Psoas muscle (tissue), 8 donors: ENCODE measurements around the gene CADM1. TPM values are rescaled to one million over a fixed set of nuclear protein-coding genes. Genes with fewer than 3 reads are reported as not detected.

Source experiments
- ATAC-seq, 4 donors: fragments of 200-7000 bp; cut with Tn5 transposase; one replicate each; pipeline ENCODE4 v1.9.1; 2020; ENCODE audit warnings: moderate library complexity in 3 of 4, mild to moderate bottlenecking in 2 of 4
- DNase-seq, 2 donors: peaks; one replicate each; pipeline ENCODE4 v3.0.0-alpha.2; 2020
- H3K27ac ChIP-seq: fragments of 200-600 bp; one replicate; pipeline ENCODE4 v1.8.0; 2022
- H3K27me3 ChIP-seq, 3 donors: fragments of 200-600 bp in 1 of 3; one replicate each; pipeline versions ENCODE4 v1.6.1 to v1.8.0; 2013 to 2022; ENCODE audit warnings: low read length in 2 of 3, mild to moderate bottlenecking in 2 of 3, moderate library complexity in 1 of 3; ENCODE audit not compliant: insufficient read depth in 3 of 3
- H3K36me3 ChIP-seq, 2 donors: fragments of 200-600 bp in 1 of 2; one replicate each; pipeline versions ENCODE4 v1.6.1 to v1.8.0; 2013 to 2022; ENCODE audit warnings: low read depth in 1 of 2, mild to moderate bottlenecking in 1 of 2, moderate library complexity in 1 of 2; ENCODE audit not compliant: insufficient read depth in 1 of 2
- H3K4me1 ChIP-seq: fragments of 200-600 bp; one replicate; pipeline ENCODE4 v1.8.0; 2022
- H3K4me3 ChIP-seq: fragments of 200-600 bp; one replicate; pipeline ENCODE4 v1.8.0; 2022; ENCODE audit warnings: mild to moderate bottlenecking
- H3K9me3 ChIP-seq: fragments of 200-600 bp; one replicate; pipeline ENCODE4 v1.8.0; 2022
- CTCF ChIP-seq: fragments of 200-600 bp; IDR thresholded peaks from one replicate; pipeline ENCODE4 v1.8.0; 2022; ENCODE audit warnings: antibody characterized with exemption
- WGBS, 3 donors: extraction: QIAGEN DNeasy Blood & Tissue Kit; methylation state at CpG; one replicate each; pipeline versions ENCODE4 v1.1.6 to v1.1.7; 2013; 5-methylcytosine and 5-hydroxymethylcytosine counted together
- intact Hi-C, 2 donors: fragments of 100-400 bp; cut with DNase I; formaldehyde crosslinking; loops; one replicate each; pipeline versions ENCODE4 v1.11.0 to v1.14.2; 2022
- polyA plus RNA-seq, 3 donors: library from polyadenylated mRNA; stranded (reverse); fragments of 200-250 nt; gene quantifications; one replicate each; pipeline ENCODE4 v1.2.3, GENCODE V29; 2013
- total RNA-seq, 4 donors: library from RNA; stranded (reverse); fragmentation: NEBNext Ultra II Directional in 2 of 4; extraction: Animal tissue kit (Norgen Biotek cat#: 25700) in 2 of 4; gene quantifications; one replicate each; pipeline versions ENCODE4 v1.2.1 to v1.2.4, GENCODE V29; 2021 to 2023
- donor health status: healthy with polysubstance abuse.
- donor health status: DM: no; HTN: no; CAD: no; lungs with moderate emphysema.
- donor health status: Bipolar disorder and iron deficiency.
- donor health status: healthy.
- donor health status: DM: yes; HTN: yes; CAD: no.
- donor health status: DM: no; HTN: no; CAD: no.
- donor health status: DM: no; HTN: no; CAD: no.
- donor health status: DM: yes; HTN: yes; CAD: no.

Gene CADM1
- total and polyA plus RNA-seq, 7 donors = 3.1 to 12.4 (median 9.5) TPM

- Histone ChIP-seq H3K36me3 (no peaks in the 10 kb centered on the region), H3K27ac (no peak overlapping the region), H3K4me1 (peaks cover 8% of the 10 kb centered on the region), H3K9me3 (no peaks in the 10 kb centered on the region), H3K4me3 (no peak overlapping the region), H3K27me3 (no peaks in the 10 kb centered on the region)
- no peak for DNase-seq
- 18 to 41% (median 29%) methylated on average over 4 of the region's 4 CpGs for WGBS, 3 donors
- ATAC-seq = no peak
- TF ChIP-seq CTCF = no peak
- intact Hi-C loops = no loop called here
These were observed 253.1 kb downstream of the CADM1 start for GRCh38 chr11:115251126-115251525.

- no peak overlapping the region for H3K4me3 ChIP-seq
- ATAC-seq (no peak), DNase-seq (no peak)
- H3K9me3 ChIP-seq = no peaks in the 10 kb centered on the region
- intact Hi-C loops = no loop called here
- no peaks in the 10 kb centered on the region for H3K27me3 ChIP-seq
- peaks cover 8% of the 10 kb centered on the region for H3K4me1 ChIP-seq
- no peak overlapping the region for H3K27ac ChIP-seq
- WGBS, 3 donors = 60 to 62% (median 61%) methylated on average over 4 of the region's 4 CpGs
- TF ChIP-seq CTCF = no peak
- no peaks in the 10 kb centered on the region for H3K36me3 ChIP-seq
These were observed 255.1 kb downstream of the CADM1 start for GRCh38 chr11:115249061-115249578.

- H3K4me1 ChIP-seq = peaks cover 8% of the 10 kb centered on the region
- no peak for ATAC-seq
- TF ChIP-seq CTCF = no peak
- no peak for DNase-seq
- intact Hi-C loops = no loop called here
- H3K27me3 ChIP-seq = no peaks in the 10 kb centered on the region
- no peak overlapping the region for H3K4me3 ChIP-seq
- H3K27ac ChIP-seq = no peak overlapping the region
- H3K9me3 ChIP-seq = no peaks in the 10 kb centered on the region
- 77 to 85% (median 82%) methylated on average over 1 of the region's 1 CpG for WGBS, 3 donors
- no peaks in the 10 kb centered on the region for H3K36me3 ChIP-seq
These were observed 256.3 kb downstream of the CADM1 start for GRCh38 chr11:115247953-115248352.

- intact Hi-C loops = no loop called here
- Histone ChIP-seq H3K4me1 (peaks cover 8% of the 10 kb centered on the region), H3K27me3 (no peaks in the 10 kb centered on the region), H3K9me3 (no peaks in the 10 kb centered on the region), H3K4me3 (no peak overlapping the region), H3K36me3 (no peaks in the 10 kb centered on the region), H3K27ac (no peak overlapping the region)
- TF ChIP-seq CTCF = no peak
- ATAC-seq (no peak), DNase-seq (no peak)
These were observed 256.9 kb downstream of the CADM1 start for GRCh38 chr11:115247361-115247760.

- ATAC-seq (no peak), DNase-seq (no peak)
- Histone ChIP-seq H3K4me3 (no peak overlapping the region), H3K9me3 (no peaks in the 10 kb centered on the region), H3K27ac (no peak overlapping the region), H3K27me3 (no peaks in the 10 kb centered on the region), H3K36me3 (no peaks in the 10 kb centered on the region), H3K4me1 (no peaks in the 10 kb centered on the region)
- intact Hi-C loops = no loop called here
- WGBS, 3 donors = 68 to 79% (median 78%) methylated on average over 7 of the region's 7 CpGs
- TF ChIP-seq CTCF = no peak
These were observed 259.5 kb downstream of the CADM1 start for GRCh38 chr11:115244758-115245157.
